HEK293 (cell line): ENCODE measurements around the gene SH3RF3.

Experiments
- EGR2 ChIP-seq: fragments of 450-650 bp; formaldehyde crosslinking; IDR thresholded peaks from 2 replicates; pipeline ENCODE4 v1.5.1; 2016; ENCODE audit warnings: low read depth, missing biosample characterization, missing genetic modification characterization
- KLF10 ChIP-seq: fragments of 450-650 bp; IDR thresholded peaks from 2 replicates; pipeline ENCODE4 v1.5.1; 2018; ENCODE audit warnings: missing biosample characterization, mild to moderate bottlenecking, missing genetic modification characterization
- MYNN ChIP-seq: fragments of 450-650 bp; formaldehyde crosslinking; IDR thresholded peaks from 2 replicates; pipeline ENCODE4 v1.5.1; 2016; ENCODE audit warnings: missing biosample characterization, missing genetic modification characterization, borderline replicate concordance
- PRDM1 ChIP-seq: fragments of 450-650 bp; formaldehyde crosslinking; IDR thresholded peaks from 2 replicates; pipeline ENCODE4; 2016; ENCODE audit warnings: missing biosample characterization, missing genetic modification characterization
- ZBTB21 ChIP-seq: fragments of 450-650 bp; formaldehyde crosslinking; IDR thresholded peaks from 2 replicates; pipeline ENCODE4 v1.5.1; 2017; ENCODE audit warnings: missing biosample characterization, missing genetic modification characterization
- ZNF121 ChIP-seq: fragments of 450-650 bp; formaldehyde crosslinking; IDR thresholded peaks from 2 replicates; pipeline ENCODE4 v1.5.1; 2016; ENCODE audit warnings: missing biosample characterization, missing genetic modification characterization
- ZNF341 ChIP-seq: fragments of 450-650 bp; formaldehyde crosslinking; IDR thresholded peaks from 2 replicates; pipeline ENCODE4; 2016; ENCODE audit warnings: low read depth, missing biosample characterization, missing genetic modification characterization
- TF ChIP-seq, protein P1 (sequence below): fragments of 450-650 bp; formaldehyde crosslinking; IDR thresholded peaks from 2 replicates; pipeline ENCODE4 v1.5.1; 2016; ENCODE audit warnings: missing biosample characterization, missing genetic modification characterization
- TF ChIP-seq, protein P2 (sequence below): fragments of 450-650 bp; formaldehyde crosslinking; IDR thresholded peaks from 2 replicates; pipeline ENCODE4 v1.5.1; 2016; ENCODE audit warnings: missing biosample characterization, missing genetic modification characterization

DNA sequence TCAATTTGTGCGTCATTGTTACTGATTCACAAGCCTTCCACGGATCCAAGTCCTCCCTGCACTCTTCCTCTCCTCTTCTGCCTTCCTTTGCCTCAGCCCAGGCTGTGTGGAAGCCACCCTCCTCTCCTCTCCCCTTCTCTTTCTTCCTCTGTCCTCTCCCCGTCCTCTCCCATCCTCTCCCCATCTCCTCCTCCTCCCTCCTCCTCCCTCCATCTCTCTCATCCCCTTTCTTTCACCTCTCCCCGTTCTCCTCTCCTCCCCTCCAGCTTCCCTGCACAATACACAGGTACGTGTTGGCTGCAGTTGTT lies 301.3 kb downstream of the SH3RF3 start:
- TF ChIP-seq, protein P1, sequence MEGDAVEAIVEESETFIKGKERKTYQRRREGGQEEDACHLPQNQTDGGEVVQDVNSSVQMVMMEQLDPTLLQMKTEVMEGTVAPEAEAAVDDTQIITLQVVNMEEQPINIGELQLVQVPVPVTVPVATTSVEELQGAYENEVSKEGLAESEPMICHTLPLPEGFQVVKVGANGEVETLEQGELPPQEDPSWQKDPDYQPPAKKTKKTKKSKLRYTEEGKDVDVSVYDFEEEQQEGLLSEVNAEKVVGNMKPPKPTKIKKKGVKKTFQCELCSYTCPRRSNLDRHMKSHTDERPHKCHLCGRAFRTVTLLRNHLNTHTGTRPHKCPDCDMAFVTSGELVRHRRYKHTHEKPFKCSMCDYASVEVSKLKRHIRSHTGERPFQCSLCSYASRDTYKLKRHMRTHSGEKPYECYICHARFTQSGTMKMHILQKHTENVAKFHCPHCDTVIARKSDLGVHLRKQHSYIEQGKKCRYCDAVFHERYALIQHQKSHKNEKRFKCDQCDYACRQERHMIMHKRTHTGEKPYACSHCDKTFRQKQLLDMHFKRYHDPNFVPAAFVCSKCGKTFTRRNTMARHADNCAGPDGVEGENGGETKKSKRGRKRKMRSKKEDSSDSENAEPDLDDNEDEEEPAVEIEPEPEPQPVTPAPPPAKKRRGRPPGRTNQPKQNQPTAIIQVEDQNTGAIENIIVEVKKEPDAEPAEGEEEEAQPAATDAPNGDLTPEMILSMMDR (tag by site-specific recombination), result no peak
- TF ChIP-seq PRDM1 (tag by site-specific recombination) (no peak), EGR2 (tag by site-specific recombination) (no peak), MYNN (tag by site-specific recombination) (no peak), KLF10 (tag by site-specific recombination) (no peak), ZNF121 (tag by site-specific recombination) (no peak), ZBTB21 (tag by site-specific recombination) (no peak), ZNF341 (tag by site-specific recombination) (no peak)
- TF ChIP-seq, protein P2, sequence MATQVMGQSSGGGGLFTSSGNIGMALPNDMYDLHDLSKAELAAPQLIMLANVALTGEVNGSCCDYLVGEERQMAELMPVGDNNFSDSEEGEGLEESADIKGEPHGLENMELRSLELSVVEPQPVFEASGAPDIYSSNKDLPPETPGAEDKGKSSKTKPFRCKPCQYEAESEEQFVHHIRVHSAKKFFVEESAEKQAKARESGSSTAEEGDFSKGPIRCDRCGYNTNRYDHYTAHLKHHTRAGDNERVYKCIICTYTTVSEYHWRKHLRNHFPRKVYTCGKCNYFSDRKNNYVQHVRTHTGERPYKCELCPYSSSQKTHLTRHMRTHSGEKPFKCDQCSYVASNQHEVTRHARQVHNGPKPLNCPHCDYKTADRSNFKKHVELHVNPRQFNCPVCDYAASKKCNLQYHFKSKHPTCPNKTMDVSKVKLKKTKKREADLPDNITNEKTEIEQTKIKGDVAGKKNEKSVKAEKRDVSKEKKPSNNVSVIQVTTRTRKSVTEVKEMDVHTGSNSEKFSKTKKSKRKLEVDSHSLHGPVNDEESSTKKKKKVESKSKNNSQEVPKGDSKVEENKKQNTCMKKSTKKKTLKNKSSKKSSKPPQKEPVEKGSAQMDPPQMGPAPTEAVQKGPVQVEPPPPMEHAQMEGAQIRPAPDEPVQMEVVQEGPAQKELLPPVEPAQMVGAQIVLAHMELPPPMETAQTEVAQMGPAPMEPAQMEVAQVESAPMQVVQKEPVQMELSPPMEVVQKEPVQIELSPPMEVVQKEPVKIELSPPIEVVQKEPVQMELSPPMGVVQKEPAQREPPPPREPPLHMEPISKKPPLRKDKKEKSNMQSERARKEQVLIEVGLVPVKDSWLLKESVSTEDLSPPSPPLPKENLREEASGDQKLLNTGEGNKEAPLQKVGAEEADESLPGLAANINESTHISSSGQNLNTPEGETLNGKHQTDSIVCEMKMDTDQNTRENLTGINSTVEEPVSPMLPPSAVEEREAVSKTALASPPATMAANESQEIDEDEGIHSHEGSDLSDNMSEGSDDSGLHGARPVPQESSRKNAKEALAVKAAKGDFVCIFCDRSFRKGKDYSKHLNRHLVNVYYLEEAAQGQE (tag by site-specific recombination), result no peak
